Erythroblast (primary cell): Measurements from ENCODE around the gene APEX1.

ENCODE experiments used
- GATA1 ChIP-seq: IDR thresholded peaks from 2 replicates; pipeline ENCODE4 v1.6.1; 2011; ENCODE audit warnings: low read depth, mild to moderate bottlenecking, control low read depth, low read length, moderate library complexity
- POLR2A ChIP-seq: IDR thresholded peaks from 2 replicates; pipeline ENCODE4 v1.6.1; 2011; ENCODE audit warnings: mild to moderate bottlenecking, low read length

DNA sequence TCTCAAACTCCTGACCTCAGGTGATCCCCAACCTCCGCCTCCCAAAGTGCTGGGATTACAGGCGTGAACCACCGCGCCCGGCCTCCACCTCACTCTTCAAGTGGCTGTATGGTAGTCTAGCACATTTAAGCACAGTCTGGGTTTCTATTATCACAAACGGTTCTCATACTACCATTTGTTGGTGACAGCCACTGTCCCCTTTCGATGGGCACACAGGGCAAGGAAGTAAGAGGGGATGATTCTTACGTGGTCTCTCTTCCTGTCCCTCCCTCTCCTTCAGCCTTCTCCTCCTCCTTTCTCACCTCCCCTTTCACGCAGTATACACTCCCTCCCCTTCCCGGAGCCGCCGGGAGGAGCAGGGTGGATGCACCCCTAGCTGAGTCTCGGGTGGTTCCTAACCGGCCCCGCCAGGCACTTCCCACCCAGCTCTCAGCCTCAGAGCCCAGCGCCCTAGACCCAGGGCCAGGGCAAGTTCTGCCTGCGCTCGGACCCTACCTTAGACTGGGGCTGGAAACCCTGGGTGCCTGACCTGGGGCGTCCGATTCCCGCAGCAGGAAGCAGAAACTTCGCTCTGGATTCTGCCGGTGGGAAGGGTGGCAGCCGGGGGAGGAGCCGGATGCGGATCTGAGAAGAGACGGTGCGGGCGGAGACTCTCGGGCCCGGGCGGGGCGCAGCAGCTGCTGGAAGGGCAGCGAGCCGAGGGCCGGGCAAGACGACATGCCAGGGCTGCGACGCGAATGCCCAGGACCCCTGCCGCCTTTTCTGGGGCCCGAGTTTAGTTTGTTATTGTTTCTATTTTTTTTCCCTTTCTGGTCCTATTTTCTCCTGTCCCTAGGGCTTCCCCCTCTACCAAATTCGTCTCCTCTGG, 41.9 kb upstream of the APEX1 start, which contains the start of gene TEP1:
- TF ChIP-seq POLR2A (peak; percentile 56), GATA1 (no peak)
